NCI-H2196 treated with DMSO at 0.1 percent for 48 hours (cell line): ENCODE data around the gene HLA-DRA.

ENCODE experiments used
- DNase-seq: peaks from one replicate; lab custom pipeline; 2025; ENCODE audit not compliant: unreplicated experiment; lab: John Stamatoyannopoulos, UW

The HLA-DRA gene

GRCh38 chr6:32439602-32440214 lies at the start of gene HLA-DRA:
HLA-DRA (plus strand) TSS chr6:32439887; CDS start chr6:32439951, 64 bp downstream.
- DNase-seq: peak; percentile 8

GRCh38 chr6:32391505-32391904 lies 48.2 kb upstream of the HLA-DRA start:
- no peak for DNase-seq

GRCh38 chr6:32393665-32394420 lies 45.8 kb upstream of the HLA-DRA start:
- DNase-seq: no peak

- DNase-seq: no peak
These were observed 43.7 kb upstream of the HLA-DRA start for GRCh38 chr6:32396028-32396427.

GRCh38 chr6:32397252-32397920 lies 42.3 kb upstream of the HLA-DRA start:
- DNase-seq: no peak

GRCh38 chr6:32401284-32401963 lies 38.3 kb upstream of the HLA-DRA start:
- DNase-seq: no peak

- DNase-seq: no peak
These were observed 36.9 kb upstream of the HLA-DRA start for GRCh38 chr6:32402812-32403211.

GRCh38 chr6:32405656-32406055 lies 34.0 kb upstream of the HLA-DRA start:
- DNase-seq: no peak

- DNase-seq: no peak
These were observed 33.5 kb upstream of the HLA-DRA start for GRCh38 chr6:32406197-32406596.

GRCh38 chr6:32406857-32407256 lies 32.8 kb upstream of the HLA-DRA start, which contains the start of gene BTNL2:
BTNL2 (minus strand) TSS chr6:32407181; CDS start chr6:32407123, 58 bp downstream.
- no peak for DNase-seq

- no peak for DNase-seq
These were observed 28.8 kb upstream of the HLA-DRA start for GRCh38 chr6:32410906-32411305.

GRCh38 chr6:32411566-32412327 lies 27.9 kb upstream of the HLA-DRA start:
- no peak for DNase-seq

GRCh38 chr6:32413427-32414047 lies 26.1 kb upstream of the HLA-DRA start:
- DNase-seq: peak; percentile 24

- DNase-seq: no peak
These were observed 24.1 kb upstream of the HLA-DRA start for GRCh38 chr6:32415521-32416019.

- no peak for DNase-seq
These were observed 23.7 kb upstream of the HLA-DRA start for GRCh38 chr6:32416036-32416435.

- no peak for DNase-seq
These were observed 14.9 kb upstream of the HLA-DRA start for GRCh38 chr6:32424589-32425300.

GRCh38 chr6:32426338-32426737 lies 13.3 kb upstream of the HLA-DRA start:
- no peak for DNase-seq

- DNase-seq: no peak
These were observed 12.5 kb upstream of the HLA-DRA start for GRCh38 chr6:32427218-32427617.

- no peak for DNase-seq
These were observed 11.7 kb upstream of the HLA-DRA start for GRCh38 chr6:32427934-32428474.
